NK-92 (cell line): ENCODE results near the gene TAGLN2.
"Not testable (repeated sequence)": the region's sequence is repeated elsewhere in the genome, so short reads cannot be mapped to it uniquely, and the experiment has no call there.

Source experiments
- DNase-seq: peaks from one replicate; lab custom pipeline; 2025; ENCODE audit not compliant: unreplicated experiment; lab: John Stamatoyannopoulos, UW

TAGLN2 gene

DNA sequence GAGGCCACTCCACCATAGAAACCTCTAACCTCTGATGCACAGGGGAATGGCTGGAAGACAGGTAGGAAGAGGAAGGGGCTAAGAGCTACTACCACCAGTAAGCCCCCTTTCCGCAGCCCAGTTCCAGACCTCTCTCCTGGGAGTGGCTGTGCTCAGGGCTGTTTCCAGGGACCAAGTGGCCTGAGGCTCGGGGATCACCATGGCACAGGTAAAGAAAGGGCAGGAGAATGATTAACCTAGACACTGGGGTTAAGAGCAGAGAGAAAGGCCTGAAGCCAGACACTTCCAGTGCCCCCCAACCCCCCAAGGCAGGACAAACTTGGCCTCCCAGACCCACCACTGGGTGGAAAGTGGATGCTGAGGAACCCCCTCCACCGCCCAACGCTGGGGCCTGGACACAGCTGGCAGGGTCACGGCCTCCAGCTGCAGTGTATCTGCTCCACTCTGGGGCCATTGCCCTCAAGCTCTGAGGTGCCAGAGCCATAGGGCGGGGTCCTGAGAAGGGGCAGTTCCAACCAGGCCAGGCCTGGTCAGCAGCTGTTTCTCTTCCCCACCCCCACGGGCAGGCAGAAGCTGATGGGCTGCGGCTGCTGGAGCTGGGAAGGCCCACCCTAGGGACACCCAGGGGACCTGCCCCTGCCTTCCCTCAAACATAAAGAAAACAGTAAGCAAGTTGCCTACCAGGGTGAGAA lies 2.6 kb downstream of the TAGLN2 start:
- DNase-seq, result no peak

DNA sequence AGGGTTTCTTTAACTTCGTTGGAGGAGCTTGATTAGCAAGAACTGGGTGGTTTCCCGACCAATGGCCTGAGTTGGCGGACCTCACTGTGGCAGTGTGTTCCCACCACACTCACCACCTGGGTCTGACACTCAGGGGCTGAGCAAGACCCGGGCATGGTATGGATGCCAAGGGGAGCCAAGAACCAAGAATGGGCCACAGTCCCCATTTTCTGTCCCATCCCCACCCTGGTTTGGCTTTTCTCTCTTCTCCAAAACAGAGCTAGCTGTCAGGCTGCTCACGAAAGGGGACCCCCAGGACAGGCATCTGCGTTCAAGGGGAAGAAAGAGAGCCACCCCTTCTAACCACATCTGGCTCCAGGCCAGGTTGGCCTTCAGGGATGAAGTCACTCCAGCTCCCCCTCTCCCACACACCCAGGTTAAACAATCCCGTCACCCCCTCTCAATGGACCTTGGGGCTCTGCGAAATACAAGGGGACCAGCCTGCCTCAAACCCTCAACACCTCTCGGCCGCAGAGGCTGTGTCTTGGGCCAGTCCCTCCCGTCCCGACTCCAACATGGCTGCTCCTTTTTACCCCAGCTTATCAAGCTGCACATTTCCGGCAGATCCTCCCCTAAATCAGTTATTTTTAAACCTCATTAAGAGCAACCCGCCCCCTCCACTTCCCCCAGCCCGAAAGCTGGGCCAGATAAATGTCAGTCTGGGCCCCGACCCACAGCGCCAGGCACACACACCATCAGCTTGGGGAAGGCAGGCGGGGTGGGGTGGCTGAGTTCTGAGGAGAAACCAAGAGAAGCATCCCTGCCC lies 3.4 kb downstream of the TAGLN2 start:
- DNase-seq, result no peak

DNA sequence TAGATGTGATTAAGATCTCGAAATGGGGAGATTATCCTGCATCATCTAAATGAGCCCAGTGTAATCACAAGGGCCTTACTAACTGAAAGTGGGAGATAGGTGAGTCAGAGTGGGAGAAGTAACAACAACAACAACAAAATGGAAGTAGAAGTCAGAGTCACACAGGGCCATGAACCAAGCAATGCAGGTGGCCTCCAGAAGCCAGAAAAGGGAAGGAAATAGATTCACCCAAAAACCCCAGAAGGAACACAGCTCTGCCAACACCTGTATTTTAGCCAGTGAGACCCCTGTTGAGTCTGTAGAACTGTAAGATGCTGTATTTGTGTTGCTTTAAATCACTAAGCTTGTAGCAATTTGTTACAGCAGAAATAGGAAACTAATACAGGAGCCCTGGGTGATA lies 4.1 kb downstream of the TAGLN2 start:
- no peak for DNase-seq

DNA sequence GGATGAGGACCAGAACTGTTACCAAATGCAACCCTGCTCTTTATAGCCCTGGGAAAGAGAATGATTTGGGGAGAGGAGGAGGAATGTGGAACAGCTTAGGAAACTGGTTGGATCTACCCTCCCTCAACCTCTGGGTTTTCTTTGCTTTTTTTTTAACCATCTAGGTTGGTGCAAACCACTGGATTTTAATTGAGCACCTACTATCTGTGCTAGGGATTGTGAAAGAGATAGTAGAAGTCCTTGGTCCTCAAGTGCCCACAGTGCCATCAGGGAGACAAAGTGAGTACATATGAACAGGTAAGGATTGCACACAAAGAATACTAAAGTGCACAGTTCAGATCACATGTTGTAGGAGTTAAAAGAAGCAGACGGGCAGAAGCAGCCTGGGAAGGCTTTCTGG lies 4.7 kb downstream of the TAGLN2 start:
- no peak for DNase-seq

DNA sequence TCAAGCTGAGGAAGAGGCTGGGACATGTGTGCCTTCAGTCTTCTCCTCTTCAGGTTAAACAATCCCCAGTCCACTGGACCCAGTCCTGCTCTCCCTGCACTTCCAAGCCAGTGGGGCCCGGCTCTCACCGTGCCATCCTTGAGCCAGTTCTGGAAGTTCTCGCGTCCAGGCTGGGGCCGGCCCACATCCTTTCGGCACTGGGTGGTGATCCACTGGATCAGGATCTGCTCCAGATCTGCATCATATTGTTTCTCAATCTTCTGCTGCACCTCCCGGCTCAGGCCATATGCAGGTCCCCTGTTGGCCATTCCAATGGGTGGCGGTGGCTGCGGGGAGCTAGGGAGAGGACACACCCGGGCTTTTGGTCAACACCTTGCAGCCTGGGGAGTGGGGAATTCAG lies 5.1 kb downstream of the TAGLN2 start:
- DNase-seq, result no peak

DNA sequence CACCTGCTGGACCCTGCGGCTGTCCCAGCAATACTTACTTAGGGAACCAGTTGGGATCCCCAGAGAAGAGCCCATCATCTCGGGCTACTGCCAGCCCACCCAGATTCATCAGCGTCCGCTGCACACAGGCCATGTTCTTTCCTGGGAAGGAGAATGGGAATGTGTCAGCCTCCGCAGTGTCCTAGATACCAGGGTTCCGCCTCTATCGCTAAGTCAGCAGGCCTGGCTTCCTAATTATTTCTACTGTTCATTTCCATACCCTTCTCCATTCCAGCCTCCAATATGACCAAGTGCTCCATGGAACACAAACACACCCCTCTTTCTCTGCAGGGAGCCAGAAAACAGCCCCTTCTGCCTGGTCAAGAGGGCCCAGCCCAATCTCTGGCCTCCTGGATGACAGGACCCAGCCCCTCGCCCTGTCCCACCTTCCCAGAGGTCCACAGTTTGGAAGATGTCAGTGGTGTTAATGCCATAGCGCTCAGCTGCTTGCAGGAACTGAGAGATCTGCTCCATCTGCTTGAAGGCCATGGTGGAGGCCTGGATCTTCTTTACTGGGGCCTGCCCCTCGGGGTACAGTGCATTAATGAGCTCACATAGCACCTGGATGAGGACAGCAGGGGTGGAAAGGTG lies 6.0 kb downstream of the TAGLN2 start:
- no peak for DNase-seq

DNA sequence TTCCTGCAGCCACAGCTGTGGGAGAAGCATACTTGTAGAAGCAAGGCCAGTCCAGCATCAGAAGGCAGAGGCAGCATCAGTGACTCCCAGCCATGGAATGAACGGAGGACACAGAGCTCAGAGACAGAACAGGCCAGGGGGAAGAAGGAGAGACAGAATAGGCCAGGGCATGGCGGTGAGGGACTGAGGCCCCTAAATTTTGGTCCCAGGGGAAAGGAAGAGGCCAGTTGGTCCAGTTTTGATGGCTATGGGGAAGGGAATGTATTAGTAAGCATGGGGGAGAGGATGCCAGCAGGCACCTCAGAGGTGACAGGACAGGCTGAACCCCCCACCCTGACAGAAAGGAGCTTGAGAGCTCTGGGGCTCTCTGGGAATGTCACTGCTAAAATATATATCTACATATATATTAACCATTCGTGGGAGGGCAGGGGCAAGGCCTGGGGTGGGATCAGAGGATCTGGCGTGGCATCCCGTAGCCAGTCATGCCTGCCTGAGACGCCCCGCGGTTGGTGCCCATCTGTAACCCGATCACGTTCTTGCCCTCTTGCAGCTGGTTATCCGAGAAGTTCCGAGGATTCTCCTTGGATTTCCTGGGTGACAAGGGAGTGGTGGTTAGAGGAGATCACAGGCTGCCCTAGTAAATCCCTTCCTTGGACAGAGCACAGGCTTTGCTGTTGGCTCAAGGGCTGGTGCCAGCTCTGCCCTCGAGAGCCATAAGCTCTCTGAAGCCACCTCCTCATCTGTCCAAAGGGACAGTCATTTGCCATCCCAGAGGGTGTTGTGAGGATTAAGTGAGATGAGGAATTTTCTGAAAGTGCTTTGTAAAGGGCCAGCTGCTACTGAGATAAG lies 6.7 kb downstream of the TAGLN2 start:
- DNase-seq, result no peak

DNA sequence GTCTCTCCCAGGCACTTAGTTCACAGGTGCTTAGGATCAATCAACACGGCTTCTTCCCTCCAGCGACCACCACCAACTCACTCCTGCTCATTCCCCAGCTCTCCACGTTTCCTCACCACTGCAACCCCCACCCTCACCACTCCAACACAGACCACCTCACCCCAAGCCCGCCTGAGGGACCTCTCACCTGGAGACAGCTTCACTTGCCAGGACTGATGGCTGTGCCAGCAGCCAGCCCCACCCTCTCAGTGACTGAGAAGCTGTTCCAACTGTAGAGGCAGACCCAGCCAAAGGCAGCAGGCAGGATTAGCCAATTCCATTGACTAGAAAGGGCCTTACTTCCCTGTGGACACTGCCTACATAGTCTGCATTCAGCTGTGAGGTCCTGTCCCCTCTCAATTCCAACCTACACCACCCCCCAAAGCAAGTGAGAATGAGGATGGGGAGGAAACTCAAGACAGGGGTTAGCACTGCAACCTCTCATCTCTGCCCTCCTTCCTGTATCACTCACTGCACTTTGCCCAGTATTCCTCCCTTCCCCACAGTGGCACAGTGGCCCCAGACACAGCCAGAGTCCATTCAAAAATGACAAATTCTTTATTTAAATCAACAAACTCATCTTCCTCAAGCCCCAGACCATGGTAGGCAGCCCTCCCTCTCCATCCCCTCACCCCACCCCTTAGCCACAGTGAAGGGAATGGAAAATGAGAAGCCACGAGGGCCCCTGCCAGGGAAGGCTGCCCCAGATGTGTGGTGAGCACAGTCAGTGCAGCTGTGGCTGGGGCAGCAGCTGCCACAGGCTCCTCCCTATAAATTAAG lies 7.6 kb downstream of the TAGLN2 start:
- no peak for DNase-seq

DNA sequence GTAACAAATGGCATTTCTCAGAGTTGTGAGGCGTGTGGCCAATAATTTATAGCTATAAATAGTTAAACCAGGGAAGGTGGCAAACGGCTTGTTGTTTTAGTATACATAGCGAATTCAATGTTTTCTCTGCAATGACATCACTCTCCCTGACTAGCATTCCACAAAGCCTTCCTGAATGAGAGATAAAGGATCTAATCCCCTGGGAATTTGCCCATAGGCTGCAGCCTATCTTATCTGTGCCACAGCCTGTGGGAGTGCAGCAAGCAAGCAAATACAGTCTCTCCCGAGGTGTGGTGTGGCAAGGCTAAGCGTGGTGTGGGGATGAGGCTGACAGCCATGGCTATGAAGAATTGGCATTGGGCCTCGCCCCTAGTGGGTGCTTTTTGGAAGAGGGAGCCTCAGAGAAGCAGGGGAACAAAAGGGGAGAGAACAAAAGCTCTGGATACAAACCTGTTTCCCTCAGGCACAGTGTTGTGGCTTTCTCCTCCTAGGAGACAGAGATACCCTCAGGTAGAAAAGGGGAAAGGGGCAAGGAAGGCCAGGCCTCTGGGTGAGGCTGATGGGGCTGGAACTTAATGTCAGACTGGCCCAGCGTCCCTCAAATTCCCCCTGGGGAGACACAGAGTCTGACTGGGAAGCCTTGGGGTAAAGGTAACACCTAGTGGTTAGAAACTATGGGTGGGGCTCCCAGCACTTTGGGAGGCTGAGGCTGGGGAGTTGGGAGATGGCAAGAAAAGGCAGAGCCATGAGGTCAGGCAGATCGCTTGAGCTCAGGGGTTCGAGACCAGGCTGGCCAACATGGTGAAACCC lies 8.9 kb downstream of the TAGLN2 start:
- no peak for DNase-seq

DNA sequence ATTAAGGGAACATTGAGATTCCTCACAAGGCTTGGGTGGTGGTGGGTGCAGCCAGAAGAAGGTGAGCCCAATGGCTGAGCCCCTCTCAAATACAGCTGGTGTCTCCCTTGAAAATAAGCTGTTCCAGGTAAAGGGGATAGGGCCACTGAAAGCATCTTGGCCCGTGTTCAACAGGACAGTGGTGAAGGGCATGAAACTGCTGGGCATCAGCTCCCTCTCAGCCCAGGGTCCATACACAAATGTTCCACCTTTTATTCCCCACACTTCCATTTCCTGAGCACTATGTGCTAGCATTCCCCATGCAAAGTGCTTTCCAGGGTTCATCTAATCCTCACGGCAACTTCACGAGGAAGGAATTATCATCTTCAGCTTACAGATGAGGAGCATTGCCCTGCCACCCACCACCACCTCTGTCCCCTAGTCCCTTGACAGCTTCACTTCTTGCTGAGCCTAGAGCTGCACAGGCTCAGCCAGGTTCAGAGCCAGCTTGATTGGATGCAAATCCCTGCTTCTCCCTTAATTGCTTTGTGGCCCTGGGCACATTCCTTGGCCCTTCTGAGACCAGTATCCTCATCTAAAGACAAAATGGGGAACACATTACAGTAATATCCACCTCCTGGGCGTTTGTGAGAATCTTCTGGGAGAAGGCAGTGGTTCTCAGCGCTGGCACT lies 9.6 kb downstream of the TAGLN2 start:
- DNase-seq, result no peak

DNA sequence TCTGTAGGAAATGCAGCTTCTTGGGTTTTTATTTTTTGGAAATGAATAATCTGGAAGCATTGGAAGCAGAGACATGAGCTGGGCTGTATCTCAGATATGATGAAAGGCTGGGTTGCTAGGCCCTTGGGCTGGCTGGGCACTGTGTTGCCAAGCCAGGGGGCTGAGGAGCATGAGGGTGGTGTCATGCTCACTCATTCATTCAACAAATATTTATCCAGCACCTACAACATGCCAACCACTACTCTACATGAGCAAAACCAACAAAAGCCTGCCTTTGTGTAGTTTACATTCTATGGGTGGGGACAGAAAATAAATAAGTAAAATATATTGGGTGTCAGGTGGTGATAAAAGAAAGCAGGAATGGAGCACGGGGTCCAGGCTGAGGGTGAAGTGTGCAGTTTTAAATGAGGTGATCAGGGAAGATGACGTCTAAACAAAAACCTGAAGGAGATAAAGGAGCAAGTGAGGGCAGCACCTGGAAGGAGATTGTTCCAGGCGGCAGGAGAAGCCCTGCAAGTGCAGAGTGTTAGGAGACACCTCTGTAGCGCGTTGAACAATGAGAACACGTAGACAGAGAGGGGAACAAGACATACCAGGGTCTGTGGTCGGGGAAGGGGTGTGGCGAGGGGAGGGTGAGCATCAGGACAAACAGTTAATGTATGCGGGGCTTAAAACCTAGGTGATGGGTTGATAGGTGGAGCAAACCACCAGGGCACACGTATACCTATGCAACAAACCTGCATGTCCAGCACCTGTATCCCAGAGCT lies 10.9 kb downstream of the TAGLN2 start:
- no peak for DNase-seq

DNA sequence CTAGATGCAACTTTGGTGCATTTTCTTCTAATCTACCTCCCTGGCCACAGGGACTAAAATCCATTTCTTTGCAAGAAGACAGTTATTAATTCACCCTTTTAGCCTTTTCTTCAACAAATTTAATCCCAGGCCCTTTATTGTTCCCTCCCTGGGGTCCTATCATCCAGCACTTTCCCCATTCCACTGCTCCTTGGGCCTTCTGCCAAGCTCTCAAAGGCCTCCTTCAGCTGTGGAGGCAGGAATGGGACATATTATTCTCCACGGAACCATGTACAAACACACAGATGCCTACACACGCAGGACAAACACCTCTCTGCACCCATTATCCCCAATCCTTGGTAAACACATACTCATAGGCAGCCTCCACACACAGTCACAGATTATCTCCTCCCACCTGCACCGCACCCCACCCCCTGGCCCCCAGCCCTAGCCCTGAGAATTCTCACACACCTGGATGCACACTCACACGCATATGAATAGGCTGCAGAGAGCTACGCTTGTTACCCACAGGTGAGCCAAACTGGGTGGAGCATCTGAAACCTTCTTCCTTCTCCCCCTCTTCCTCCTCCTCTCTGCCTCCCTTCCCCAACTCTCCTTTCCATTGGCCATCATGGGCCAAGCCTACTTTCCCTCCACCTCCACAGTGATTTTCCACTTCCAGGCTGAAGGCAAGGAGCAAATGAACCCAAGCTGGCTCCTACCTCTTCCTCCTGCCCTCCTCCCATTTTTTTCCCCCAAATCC lies 11.7 kb downstream of the TAGLN2 start:
- no peak for DNase-seq

DNA sequence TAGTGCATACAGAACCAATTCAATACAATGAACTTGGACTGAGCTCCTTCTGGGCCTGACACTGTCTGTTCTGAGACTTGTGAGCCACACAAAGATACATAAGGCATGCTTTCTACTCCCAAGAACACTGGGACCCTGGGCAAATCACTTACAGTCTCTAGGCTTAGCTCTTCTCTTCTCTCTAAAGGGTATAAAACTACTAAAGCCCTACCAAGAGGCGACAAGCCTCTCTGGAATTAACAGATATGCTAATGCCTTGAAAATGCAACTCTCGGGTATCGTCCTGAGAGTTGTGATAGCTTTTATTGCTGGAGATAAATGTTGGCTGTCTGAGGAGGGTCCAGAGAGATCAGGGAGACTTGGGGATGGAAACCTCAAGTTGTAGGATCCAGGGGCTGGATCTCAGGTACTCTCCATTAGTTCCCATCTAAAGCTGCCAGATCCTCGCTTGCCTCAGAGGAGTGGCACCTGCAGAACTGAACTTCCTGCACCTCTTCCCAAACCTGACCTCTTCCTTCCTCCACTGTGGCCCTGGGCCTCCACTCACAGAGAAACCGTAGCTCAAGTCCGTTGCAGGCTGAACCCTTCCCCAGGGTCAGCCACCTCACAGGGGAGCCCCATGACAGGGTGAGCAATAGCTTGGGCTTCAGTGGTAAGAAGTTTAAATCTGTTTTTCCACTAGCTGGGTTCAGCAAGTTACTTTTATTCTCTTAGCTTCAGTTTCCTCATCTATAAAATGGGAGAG lies 13.8 kb downstream of the TAGLN2 start:
- DNase-seq, result no peak

DNA sequence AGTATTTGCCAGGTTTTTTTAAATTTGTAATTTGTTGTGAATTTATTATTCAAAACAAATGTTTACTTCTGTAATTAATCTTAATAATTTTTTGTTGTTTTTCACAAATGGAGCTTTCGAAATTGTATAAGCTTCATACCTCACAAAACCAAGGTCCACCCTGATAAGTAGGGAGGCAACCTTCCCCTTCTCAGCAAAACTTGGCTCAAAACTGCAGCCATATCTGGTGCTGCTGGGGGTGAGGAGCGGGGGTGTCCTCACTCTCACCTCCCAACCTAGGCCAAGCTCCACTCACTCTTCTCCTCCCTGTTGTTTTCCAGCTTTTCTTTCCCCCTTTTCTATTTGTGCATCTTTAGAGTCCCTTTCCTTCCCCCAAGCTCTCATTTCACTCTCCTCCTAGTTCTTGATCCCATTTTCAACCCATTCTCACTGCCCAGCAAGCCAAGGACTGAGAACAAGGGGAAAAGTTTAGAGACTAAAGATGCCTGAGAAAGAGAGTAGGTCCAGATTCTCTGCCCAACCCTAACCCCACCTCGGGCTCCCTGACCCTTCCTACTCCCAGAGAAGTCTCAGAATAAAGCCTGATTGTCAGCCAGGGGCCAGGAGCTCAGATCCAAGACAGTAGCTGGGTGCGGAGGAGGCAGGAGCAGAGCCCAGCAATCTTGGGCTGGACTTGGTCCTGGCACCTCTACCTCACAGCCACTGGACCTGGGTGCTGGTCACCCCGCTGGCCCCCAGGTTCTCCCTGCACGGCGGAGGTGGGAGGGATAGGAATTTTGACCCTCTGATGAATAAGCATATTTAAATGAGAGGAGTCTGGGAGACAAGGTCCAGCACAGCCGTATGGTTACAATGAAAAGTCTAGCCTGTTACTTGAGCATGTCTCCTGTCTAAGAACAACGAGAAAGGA lies 17.0 kb downstream of the TAGLN2 start:
- DNase-seq, result no peak

DNA sequence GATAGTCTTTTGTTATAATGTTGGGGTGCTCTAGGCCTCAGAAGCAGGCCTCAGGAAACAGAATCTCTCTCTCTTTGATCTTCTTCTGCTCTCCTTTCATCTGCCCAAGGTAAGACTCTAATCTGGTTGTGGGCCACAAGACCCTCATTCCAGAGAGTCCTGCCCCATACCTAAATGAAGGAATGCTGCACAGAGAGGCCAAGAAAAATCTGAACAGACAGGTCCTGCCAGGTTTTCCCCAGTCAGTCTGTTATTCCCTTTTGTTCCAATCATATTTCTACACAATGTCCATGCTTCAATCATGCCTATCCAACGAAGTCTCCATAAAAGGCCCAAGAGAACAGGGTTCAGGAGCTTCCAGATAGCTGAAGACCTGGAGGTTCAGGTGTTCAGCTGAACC lies 18.3 kb downstream of the TAGLN2 start:
- DNase-seq, result no peak

DNA sequence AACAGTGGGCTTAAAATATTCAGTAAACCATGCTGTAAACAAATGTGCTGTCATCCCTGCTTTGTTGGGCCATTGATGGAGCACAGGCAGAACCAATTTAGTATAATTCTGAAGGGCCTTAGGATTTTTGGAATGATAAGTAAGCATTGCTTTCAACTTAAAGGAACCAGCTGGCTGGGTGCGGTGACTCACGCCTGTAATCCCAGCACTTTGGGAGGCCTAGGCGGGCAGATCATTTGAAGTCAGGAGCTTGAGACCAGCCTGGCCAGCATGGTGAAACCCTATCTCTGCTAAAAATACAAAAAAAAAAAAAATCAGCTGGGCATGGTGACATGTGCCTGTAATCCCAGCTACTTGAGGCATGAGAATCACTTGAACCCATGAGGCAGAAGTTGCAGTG lies 21.3 kb downstream of the TAGLN2 start:
- not testable (repeated sequence) for DNase-seq
